H54 (cell line): ENCODE measurements around the gene CCDC50.
A peak's percentile ranks its signal among the peaks of the same experiment; 100 is the strongest.

Experiments
- DNase-seq: peaks from one replicate; pipeline ENCODE4 v3.0.0; 2011; ENCODE audit warnings: low spot score, mixed read lengths; ENCODE audit not compliant: insufficient read length
- FAIRE-seq: peaks from 3 replicates; lab custom pipeline; 2011; peaks lifted over from hg19 to GRCh38; lab: Jason Lieb, UNC
- POLR2A ChIP-seq: IDR thresholded peaks from 2 replicates; pipeline ENCODE4 v1.6.1; 2011; ENCODE audit warnings: low read depth, mild to moderate bottlenecking, low read length

The CCDC50 gene

GRCh38 chr3:191385101-191385500, 55.9 kb downstream of the CCDC50 start:
- peak; percentile 74 for FAIRE-seq
- no peak for TF ChIP-seq POLR2A

DNA sequence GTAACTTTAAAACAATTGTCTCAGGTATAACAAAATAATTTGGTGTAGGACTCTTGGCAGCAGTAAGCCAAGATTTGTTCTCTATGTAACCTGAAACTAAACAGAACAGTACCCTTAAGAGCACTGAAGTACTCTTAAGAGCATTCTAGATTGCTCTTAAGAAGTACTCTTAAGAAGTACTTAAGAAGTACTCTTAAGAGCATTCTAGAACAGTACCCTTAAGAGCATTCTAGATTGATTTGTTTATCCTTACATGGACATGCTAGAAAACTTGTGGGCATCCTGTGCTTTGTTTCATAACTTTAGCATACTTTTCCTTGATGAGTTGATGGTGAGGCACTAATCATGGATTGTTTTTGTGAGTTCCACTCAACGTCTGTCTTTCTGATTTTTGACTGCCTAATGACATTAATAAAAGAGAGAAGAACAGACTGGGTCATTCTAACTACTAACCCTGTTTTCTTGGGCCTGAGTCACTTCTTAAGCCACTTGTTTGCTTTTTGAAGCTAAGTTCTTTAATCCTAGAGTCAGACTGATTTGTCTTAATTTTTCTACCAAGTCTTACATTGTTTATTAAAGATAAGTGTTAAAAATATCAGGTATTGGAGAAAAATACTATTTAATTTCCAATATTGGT, 58.4 kb downstream of the CCDC50 start:
- peak; percentile 89 for FAIRE-seq
- no peak for TF ChIP-seq POLR2A
- DNase-seq: no peak

More at GRCh38 chr3:191385101-191385500, 55.9 kb downstream of the CCDC50 start:
- DNase-seq: no peak

GRCh38 chr3:191388823-191389222, 59.6 kb downstream of the CCDC50 start:
- TF ChIP-seq POLR2A: no peak
- DNase-seq (no peak), FAIRE-seq (no peak)

DNA sequence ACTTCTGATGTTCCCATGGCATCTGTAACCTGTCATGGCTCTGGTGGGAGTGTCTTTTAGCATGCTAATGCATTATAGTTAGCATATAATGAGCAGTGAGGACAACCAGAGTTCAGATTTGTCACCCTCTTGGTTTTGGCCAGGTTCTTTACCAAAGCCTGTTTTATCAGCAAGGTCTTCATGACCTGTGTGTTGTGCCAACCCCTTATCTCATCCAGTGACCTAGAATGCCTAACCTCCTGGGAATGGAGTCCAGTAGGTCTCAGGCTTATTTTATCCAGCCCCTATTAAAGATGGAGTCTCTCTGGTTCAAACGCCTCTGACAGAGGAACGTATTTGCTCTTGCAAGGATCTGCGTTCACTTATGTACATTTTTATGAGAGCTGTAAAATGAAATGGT, 61.4 kb downstream of the CCDC50 start:
- DNase-seq (no peak), FAIRE-seq (no peak)
- TF ChIP-seq POLR2A: no peak

- no peak for DNase-seq
- TF ChIP-seq POLR2A: no peak
- peak; percentile 41 for FAIRE-seq
Measured at GRCh38 chr3:191391861-191392808, 62.9 kb downstream of the CCDC50 start.

- TF ChIP-seq POLR2A: no peak
- FAIRE-seq (no peak), DNase-seq (no peak)
Measured at GRCh38 chr3:191393146-191393545, 64.0 kb downstream of the CCDC50 start.

- DNase-seq (no peak), FAIRE-seq (peak; percentile 58)
- no peak for TF ChIP-seq POLR2A
Measured at GRCh38 chr3:191397771-191398170, 68.6 kb downstream of the CCDC50 start.

- no peak for FAIRE-seq
- DNase-seq: no peak
- no peak for TF ChIP-seq POLR2A
Measured at GRCh38 chr3:191398607-191399006, 69.4 kb downstream of the CCDC50 start.

- no peak for FAIRE-seq
- TF ChIP-seq POLR2A: no peak
- DNase-seq: no peak
Measured at GRCh38 chr3:191399918-191400317, 70.7 kb downstream of the CCDC50 start.

DNA sequence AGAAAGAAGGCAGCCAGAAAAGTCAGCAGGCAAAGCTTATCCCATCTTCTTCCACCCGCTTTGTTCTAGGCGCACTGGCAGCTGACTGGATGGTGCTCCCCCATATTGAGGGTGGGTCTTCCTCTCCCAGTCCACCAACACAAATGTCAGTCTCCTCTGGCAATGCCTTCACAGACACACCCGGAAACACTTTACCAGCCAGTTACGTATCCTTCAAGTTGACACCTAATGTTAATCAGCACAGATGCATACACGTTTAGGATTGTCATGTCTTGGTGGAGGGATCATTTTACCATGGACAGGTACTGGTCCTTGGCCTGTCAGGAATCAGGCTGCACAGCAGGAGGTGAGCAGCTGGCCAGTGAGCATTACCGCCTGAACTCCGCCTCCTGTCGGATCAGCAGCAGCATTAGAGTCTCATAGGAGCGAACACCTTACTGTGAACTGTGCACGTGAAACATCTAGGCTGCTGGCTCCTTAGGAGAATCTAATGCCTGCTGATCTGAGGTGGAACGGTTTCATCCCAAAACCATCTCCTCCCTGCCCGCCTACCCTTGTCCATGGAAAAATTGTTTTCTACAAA, 72.7 kb downstream of the CCDC50 start:
- DNase-seq (no peak), FAIRE-seq (peak; percentile 74)
- TF ChIP-seq POLR2A: no peak

GRCh38 chr3:191409791-191410359, 80.7 kb downstream of the CCDC50 start:
- no peak for TF ChIP-seq POLR2A
- no peak for DNase-seq
- FAIRE-seq: peak; percentile 43

DNA sequence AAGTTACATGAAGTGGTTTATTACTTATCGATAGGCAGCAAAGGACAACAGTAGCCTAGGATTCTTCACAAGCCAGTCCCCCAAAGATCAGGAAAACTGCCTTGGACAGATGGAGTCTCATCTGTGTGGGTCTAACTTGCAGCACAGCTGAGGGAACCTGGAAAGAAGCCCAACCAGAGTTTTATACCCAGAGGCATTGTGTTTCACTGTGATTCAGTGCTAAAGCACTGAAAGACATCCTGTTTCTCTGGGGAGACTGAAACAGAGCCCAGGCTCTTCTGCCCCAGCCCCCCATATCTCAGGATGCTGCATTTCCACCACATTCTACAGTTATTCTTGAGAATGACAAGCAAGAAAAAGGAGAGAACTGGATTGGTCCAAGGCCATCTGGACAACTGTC, 83.6 kb downstream of the CCDC50 start:
- peak; percentile 99 for FAIRE-seq
- TF ChIP-seq POLR2A: no peak
- DNase-seq: peak; percentile 18

DNA sequence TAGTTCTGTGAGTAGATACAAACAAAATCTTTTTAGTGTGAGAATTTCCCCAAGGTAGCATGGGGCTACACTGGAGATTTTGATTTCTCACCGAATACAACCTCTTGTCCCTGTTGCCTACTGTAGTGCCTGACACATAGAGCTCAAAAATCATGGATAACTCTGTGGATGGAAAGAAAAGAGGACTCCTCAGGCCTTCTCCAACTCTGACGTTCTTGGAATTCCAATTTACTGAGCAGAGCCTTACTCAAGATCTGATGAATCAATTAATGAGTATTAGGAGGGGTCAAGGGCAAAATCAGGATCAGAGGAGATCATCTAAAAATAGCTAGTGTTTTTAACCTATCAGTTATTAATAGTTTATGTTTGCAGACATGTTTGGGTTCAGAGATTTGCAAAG, 85.1 kb downstream of the CCDC50 start:
- DNase-seq (no peak), FAIRE-seq (no peak)
- no peak for TF ChIP-seq POLR2A

DNA sequence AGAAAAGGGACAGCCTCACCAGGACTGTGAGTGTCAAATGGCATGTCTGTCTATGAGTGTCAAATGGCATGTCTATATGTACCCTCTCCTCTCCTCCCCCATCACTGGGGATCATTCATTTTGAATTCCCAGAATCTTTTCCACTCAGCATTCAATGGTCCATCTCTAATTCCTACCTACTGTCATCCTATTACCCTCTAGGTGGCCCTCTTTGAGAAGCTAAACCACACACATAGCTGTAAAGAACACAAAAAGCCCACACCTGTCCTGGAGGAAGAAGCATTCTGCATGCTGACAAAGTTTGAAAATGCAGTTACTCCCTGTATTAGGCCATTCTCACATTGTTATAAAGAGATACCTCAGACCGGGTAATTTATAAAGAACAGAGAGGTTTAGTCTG, 85.5 kb downstream of the CCDC50 start:
- no peak for TF ChIP-seq POLR2A
- DNase-seq (no peak), FAIRE-seq (no peak)
